HepG2 (cell line): ENCODE results near the gene SSBP2. TPM values are rescaled to one million over a fixed set of nuclear protein-coding genes. Genes with fewer than 3 reads are reported as not detected.

ENCODE experiments used
- ATAC-seq: fragments of 200-7000 bp; cut with Tn5 transposase; 3 replicates; pipeline ENCODE4 v1.9.1; 2020; ENCODE audit warnings: mild to moderate bottlenecking, moderate library complexity
- BruUV-seq: library from RNA; stranded (reverse); fragments of 400-500 nt; replicated peaks from 2 replicates; lab custom pipeline; 2021; lab: Mats Ljungman, UMichigan
- CTCF ChIA-PET: fragments of 300-600 bp; formaldehyde crosslinking; extraction: SDS; loops from one replicate; lab custom pipeline; 2021; ENCODE audit warnings: low total read pairs, inconsistent platforms, low intra/inter-chr PET ratio; lab: Yijun Ruan, JAX
- POLR2A ChIA-PET: fragments of 350-600 bp; sonication (Branson Sonifier 250); formaldehyde crosslinking; loops from one replicate; lab custom pipeline; 2020; ENCODE audit warnings: antibody characterized with exemption, inconsistent platforms; lab: Yijun Ruan, JAX
- DNase-seq: peaks from one replicate; pipeline ENCODE4 v3.0.0-alpha.2; 2015; ENCODE audit warnings: low spot score
- FAIRE-seq: peaks from 3 replicates; lab custom pipeline; 2011; peaks lifted over from hg19 to GRCh38; lab: Jason Lieb, UNC
- H2AFZ ChIP-seq: one replicate; pipeline ENCODE4 v1.6.1; 2011; ENCODE audit warnings: low read length, inconsistent platforms
- H3K27ac ChIP-seq: fragments of 300-600 bp; 3 replicates; pipeline ENCODE4 v1.8.0; 2011; ENCODE audit warnings: mixed run types, mild to moderate bottlenecking, mixed read lengths, low read length, inconsistent platforms; ENCODE audit not compliant: insufficient read depth; ENCODE audit errors: extremely low read length
- H3K27me3 ChIP-seq, 2 experiments: fragments of 200-600 bp in 1 of 2; 2 replicates in 1 of 2; 3 replicates in 1 of 2; pipeline versions ENCODE4 v1.6.0 to v1.8.0; 2011; ENCODE audit warnings: low read length in 2 of 2, mild to moderate bottlenecking in 2 of 2, moderate library complexity in 2 of 2, inconsistent platforms in 1 of 2; ENCODE audit not compliant: insufficient read depth in 2 of 2, control insufficient read depth in 1 of 2
- H3K36me3 ChIP-seq, 2 experiments: fragments of 200-600 bp in 1 of 2; replicated peaks in 1 of 2; 2 replicates in 1 of 2; 3 replicates in 1 of 2; pipeline versions ENCODE4 v1.5.1 to v1.8.0; 2011; ENCODE audit warnings: low read length in 2 of 2, inconsistent platforms in 1 of 2; ENCODE audit not compliant: insufficient read depth in 2 of 2, control insufficient read depth in 1 of 2
- H3K4me1 ChIP-seq: 2 replicates; pipeline ENCODE4 v1.5.1; 2012; ENCODE audit warnings: low read length, inconsistent platforms; ENCODE audit not compliant: insufficient read depth
- H3K4me2 ChIP-seq: 2 replicates; pipeline ENCODE4 v1.6.0; 2011; ENCODE audit warnings: low read depth, low read length, inconsistent platforms
- H3K4me3 ChIP-seq, 3 experiments: fragments of 200-600 bp in 1 of 3; sonication (generic), shearing (Covaris generic) in 1 of 3; replicated peaks in 1 of 3; 2 replicates each; pipeline ENCODE4 v1.5.1; 2011 to 2016; ENCODE audit warnings: low read length in 3 of 3, inconsistent platforms in 2 of 3, low read depth in 2 of 3, mild to moderate bottlenecking in 2 of 3, control low read depth in 1 of 3, mixed read lengths in 1 of 3; ENCODE audit not compliant: insufficient read depth in 1 of 3
- H3K79me2 ChIP-seq: one replicate; pipeline ENCODE4 v1.6.1; 2011; ENCODE audit warnings: low read length, inconsistent platforms; ENCODE audit not compliant: insufficient read depth
- H3K9ac ChIP-seq: 2 replicates; pipeline ENCODE4 v1.6.0; 2011; ENCODE audit warnings: mild to moderate bottlenecking, low read depth, low read length, inconsistent platforms; ENCODE audit not compliant: insufficient read depth
- H3K9me3 ChIP-seq: 2 replicates; pipeline ENCODE4 v1.5.1; 2012; ENCODE audit warnings: mild to moderate bottlenecking, low read length
- H4K20me1 ChIP-seq: 2 replicates; pipeline ENCODE4 v1.6.0; 2011; ENCODE audit warnings: inconsistent platforms, mild to moderate bottlenecking, low read length, moderate library complexity; ENCODE audit not compliant: insufficient read depth
- FOXK1 ChIP-seq: sonication (generic); formaldehyde crosslinking; IDR thresholded peaks from 2 replicates; pipeline ENCODE4 v1.4.0; 2020; ENCODE audit warnings: low read depth, missing genetic modification reagents, borderline replicate concordance
- FUBP1 ChIP-seq: sonication (generic); formaldehyde crosslinking; IDR thresholded peaks from 2 replicates; pipeline ENCODE4 v1.5.1; 2020; ENCODE audit warnings: missing genetic modification reagents, mild to moderate bottlenecking, borderline replicate concordance
- HBP1 ChIP-seq: IDR thresholded peaks from 2 replicates; pipeline ENCODE4 v1.6.1; 2016; ENCODE audit warnings: low read depth, control low read depth
- KLF9 ChIP-seq: IDR thresholded peaks from 2 replicates; pipeline ENCODE4 v1.6.1; 2016; ENCODE audit warnings: low read depth
- MLXIP ChIP-seq: sonication (generic); formaldehyde crosslinking; IDR thresholded peaks from 2 replicates; pipeline ENCODE4 v1.9.0; 2021; ENCODE audit warnings: missing genetic modification reagents, borderline replicate concordance
- MZF1 ChIP-seq: sonication (generic); formaldehyde crosslinking; IDR thresholded peaks from 2 replicates; pipeline ENCODE4 v1.8.1; 2023; ENCODE audit warnings: mild to moderate bottlenecking, missing genetic modification reagents, borderline replicate concordance
- NR3C1 ChIP-seq: sonication (generic); formaldehyde crosslinking; IDR thresholded peaks from 2 replicates; pipeline ENCODE4 v1.4.0; 2020; ENCODE audit warnings: missing genetic modification reagents
- REST ChIP-seq, 2 experiments: IDR thresholded peaks; 2 replicates each; pipeline ENCODE4 v1.6.1; 2011 to 2012; ENCODE audit warnings: low read length in 2 of 2, borderline replicate concordance in 1 of 2, low read depth in 1 of 2, mild to moderate bottlenecking in 1 of 2, moderate library complexity in 1 of 2
- SRY ChIP-seq: sonication (generic); formaldehyde crosslinking; IDR thresholded peaks from 2 replicates; pipeline ENCODE4 v1.8.0; 2022; ENCODE audit warnings: mild to moderate bottlenecking, missing genetic modification reagents
- TBX2 ChIP-seq: sonication (generic); formaldehyde crosslinking; IDR thresholded peaks from 2 replicates; pipeline ENCODE4 v1.5.0; 2020; ENCODE audit warnings: missing genetic modification reagents, mild to moderate bottlenecking, borderline replicate concordance
- ZNF12 ChIP-seq: sonication (generic); formaldehyde crosslinking; IDR thresholded peaks from 2 replicates; pipeline ENCODE4 v1.5.0; 2020; ENCODE audit warnings: missing genetic modification reagents
- WGBS: methylation state at CpG from one replicate; pipeline ENCODE4 v1.1.6; 2017; ENCODE audit warnings: low lambda C conversion rate; 5-methylcytosine and 5-hydroxymethylcytosine counted together
- in situ Hi-C: cut with HindIII; loops from 2 replicates; pipeline ENCODE4 v1.10.0; 2017; ENCODE audit warnings: low pct_unique_long_range_greater_than_20kb; ENCODE audit not compliant: extremely low pct_ligation_motif_present
- intact Hi-C: fragments of 100-400 bp; cut with micrococcal nuclease; formaldehyde crosslinking; loops from one replicate; pipeline ENCODE4 v1.10.0; 2022; ENCODE audit not compliant: unreplicated experiment
- polyA plus RNA-seq, 8 experiments: library from polyadenylated mRNA; depleted of rRNA in 3 of 8; stranded (reverse) in 7 of 8; unstranded in 1 of 8; fragments of >200 nt; fragmentation: Illumina TruSeq in 4 of 8; extraction: Trizol in 4 of 8; gene quantifications; 2 replicates each; pipeline versions ENCODE4 v1.2.1 to v1.2.3, GENCODE V29; 2011 to 2016; ENCODE audit warnings: low read depth in 4 of 8, missing spikeins in 1 of 8, mixed read lengths in 1 of 8; ENCODE audit not compliant: insufficient read depth in 1 of 8
- total RNA-seq, 5 experiments: library from RNA; depleted of rRNA; stranded (reverse); fragments of >200 nt; fragmentation: Illumina TruSeq; extraction: Trizol; gene quantifications; 2 replicates each; pipeline ENCODE4 v1.2.3, GENCODE V29; 2016; ENCODE audit warnings: low read depth in 1 of 5
- TF ChIP-seq, protein P1 (sequence below): sonication (generic); formaldehyde crosslinking; conservative IDR thresholded peaks from 2 replicates; pipeline ENCODE4 v1.4.0; 2020; ENCODE audit warnings: missing genetic modification reagents

The SSBP2 gene
- total and polyA plus RNA-seq, 2 of the 13 experiments (the other 11 are each of a cell fraction or from before 2014, with no cell fraction given) = 0.16 TPM; not detected in 1

GRCh38 chr5:81794226-81794625 is 43.3 kb upstream of the SSBP2 start:
- Histone ChIP-seq H2AFZ (no peak overlapping the region), H3K4me2 (no peak overlapping the region), H3K79me2 (no peaks in the 10 kb centered on the region), H3K9me3 (no peaks in the 10 kb centered on the region), H4K20me1 (no peaks in the 10 kb centered on the region), H3K27me3 (no peaks in the 10 kb centered on the region; a peak in 1 of 5 replicates), H3K4me3 (no peak overlapping the region), H3K4me1 (no peaks in the 10 kb centered on the region), H3K27ac (no peak overlapping the region), H3K36me3 (no peaks in the 10 kb centered on the region), H3K9ac (no peak overlapping the region)
- intact Hi-C loops = no loop called here
- POLR2A ChIA-PET = no interaction called here
- 3% methylated on average over 4 of the region's 4 CpGs for WGBS
- in situ Hi-C loops = no loop called here
- CTCF ChIA-PET = no interaction called here
- DNase-seq (no peak), FAIRE-seq (no peak), ATAC-seq (no peak)
- BruUV-seq = no TSS peak
- no peak for TF ChIP-seq KLF9 (CRISPR knock-in tag)
- no peak for TF ChIP-seq FUBP1 (CRISPR knock-in tag)
- no peak for TF ChIP-seq ZNF12 (CRISPR knock-in tag)
- TF ChIP-seq TBX2 (CRISPR knock-in tag) = no peak
- no peak for TF ChIP-seq NR3C1 (CRISPR knock-in tag)
- no peak for TF ChIP-seq REST (IDR thresholded peaks at IDR 0.05; ENCODE audit: borderline replicate concordance in 1 of 2, low read depth in 1 of 2, low read length in 2 of 2)
- TF ChIP-seq FOXK1 (CRISPR knock-in tag) = no peak
- no peak for TF ChIP-seq HBP1 (CRISPR knock-in tag)
- TF ChIP-seq MLXIP (CRISPR knock-in tag) = no peak
- no peak for TF ChIP-seq MZF1 (CRISPR knock-in tag)
- TF ChIP-seq, protein P1, sequence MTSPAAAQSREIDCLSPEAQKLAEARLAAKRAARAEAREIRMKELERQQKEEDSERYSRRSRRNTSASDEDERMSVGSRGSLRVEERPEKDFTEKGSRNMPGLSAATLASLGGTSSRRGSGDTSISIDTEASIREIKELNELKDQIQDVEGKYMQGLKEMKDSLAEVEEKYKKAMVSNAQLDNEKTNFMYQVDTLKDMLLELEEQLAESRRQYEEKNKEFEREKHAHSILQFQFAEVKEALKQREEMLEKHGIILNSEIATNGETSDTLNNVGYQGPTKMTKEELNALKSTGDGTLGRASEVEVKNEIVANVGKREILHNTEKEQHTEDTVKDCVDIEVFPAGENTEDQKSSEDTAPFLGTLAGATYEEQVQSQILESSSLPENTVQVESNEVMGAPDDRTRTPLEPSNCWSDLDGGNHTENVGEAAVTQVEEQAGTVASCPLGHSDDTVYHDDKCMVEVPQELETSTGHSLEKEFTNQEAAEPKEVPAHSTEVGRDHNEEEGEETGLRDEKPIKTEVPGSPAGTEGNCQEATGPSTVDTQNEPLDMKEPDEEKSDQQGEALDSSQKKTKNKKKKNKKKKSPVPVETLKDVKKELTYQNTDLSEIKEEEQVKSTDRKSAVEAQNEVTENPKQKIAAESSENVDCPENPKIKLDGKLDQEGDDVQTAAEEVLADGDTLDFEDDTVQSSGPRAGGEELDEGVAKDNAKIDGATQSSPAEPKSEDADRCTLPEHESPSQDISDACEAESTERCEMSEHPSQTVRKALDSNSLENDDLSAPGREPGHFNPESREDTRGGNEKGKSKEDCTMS (CRISPR knock-in tag) = no peak
- TF ChIP-seq SRY (CRISPR knock-in tag) = no peak
